ENCODE measurements around the gene LIPM.

LIPM gene

DNA sequence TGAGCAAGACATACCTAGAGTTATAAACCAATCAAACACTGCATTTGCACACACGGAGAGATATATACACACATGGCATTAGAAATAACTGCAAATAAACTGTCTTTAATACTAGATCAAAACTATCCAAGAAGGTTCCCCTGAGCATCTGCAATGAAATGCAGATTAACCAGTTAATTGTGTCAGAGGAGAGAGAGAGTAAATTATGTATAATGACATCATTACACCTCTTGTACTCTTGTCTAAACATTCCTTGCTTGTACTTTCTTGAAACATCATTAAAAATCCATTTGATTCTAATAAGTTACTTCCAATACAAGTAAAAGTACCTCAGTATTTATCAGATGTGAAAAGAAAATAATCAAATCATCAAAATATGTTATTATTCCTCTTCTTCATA, 48.2 kb downstream of the LIPM start:
- no peak for DNase-seq (ENCODE audit: low read depth)
- H3K4me3 ChIP-seq (ENCODE audit: low read depth, low read length), result no peak overlapping the region
- TF ChIP-seq, protein P1, sequence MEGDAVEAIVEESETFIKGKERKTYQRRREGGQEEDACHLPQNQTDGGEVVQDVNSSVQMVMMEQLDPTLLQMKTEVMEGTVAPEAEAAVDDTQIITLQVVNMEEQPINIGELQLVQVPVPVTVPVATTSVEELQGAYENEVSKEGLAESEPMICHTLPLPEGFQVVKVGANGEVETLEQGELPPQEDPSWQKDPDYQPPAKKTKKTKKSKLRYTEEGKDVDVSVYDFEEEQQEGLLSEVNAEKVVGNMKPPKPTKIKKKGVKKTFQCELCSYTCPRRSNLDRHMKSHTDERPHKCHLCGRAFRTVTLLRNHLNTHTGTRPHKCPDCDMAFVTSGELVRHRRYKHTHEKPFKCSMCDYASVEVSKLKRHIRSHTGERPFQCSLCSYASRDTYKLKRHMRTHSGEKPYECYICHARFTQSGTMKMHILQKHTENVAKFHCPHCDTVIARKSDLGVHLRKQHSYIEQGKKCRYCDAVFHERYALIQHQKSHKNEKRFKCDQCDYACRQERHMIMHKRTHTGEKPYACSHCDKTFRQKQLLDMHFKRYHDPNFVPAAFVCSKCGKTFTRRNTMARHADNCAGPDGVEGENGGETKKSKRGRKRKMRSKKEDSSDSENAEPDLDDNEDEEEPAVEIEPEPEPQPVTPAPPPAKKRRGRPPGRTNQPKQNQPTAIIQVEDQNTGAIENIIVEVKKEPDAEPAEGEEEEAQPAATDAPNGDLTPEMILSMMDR (conservative IDR thresholded peaks at IDR 0.05; ENCODE audit: low read depth, low read length), result no peak

DNA sequence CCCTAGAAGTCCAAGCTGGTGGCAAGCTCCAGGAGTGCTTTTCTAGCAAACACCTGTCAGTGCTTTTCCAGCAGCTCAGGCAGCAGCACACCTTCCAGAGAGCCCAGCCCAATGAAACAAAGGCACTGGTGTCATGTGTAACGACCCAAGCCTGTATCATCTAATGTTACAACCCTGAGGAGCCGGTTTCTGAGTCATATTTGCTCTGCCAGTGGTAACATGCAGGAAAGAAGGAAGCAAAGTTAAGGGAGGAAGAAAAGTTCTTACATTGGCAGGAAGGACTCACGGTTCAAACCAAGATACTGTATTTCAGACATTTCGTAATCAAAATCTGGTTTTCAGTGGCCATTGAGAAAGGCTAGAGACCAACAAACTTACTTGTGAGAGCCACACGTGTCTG, 49.2 kb downstream of the LIPM start, which contains the start of gene ANKRD22:
TSS of gene ANKRD22 (minus strand) at position 139 of the 400 bp plus-strand sequence. CDS start 237 bp downstream, outside the sequence.
- no peak within 1 kb of the TSS for H3K4me3 ChIP-seq (ENCODE audit: low read depth, low read length)
- peak; percentile 65 for DNase-seq (ENCODE audit: low read depth)
- TF ChIP-seq, protein P1 (conservative IDR thresholded peaks at IDR 0.05; ENCODE audit: low read depth, low read length), result no peak

GRCh38 chr10:88852327-88852726, 49.8 kb downstream of the LIPM start:
- no peak overlapping the region for H3K4me3 ChIP-seq (ENCODE audit: low read depth, low read length)
- DNase-seq (ENCODE audit: low read depth), result no peak
- TF ChIP-seq, protein P1 (conservative IDR thresholded peaks at IDR 0.05; ENCODE audit: low read depth, low read length), result no peak

DNA sequence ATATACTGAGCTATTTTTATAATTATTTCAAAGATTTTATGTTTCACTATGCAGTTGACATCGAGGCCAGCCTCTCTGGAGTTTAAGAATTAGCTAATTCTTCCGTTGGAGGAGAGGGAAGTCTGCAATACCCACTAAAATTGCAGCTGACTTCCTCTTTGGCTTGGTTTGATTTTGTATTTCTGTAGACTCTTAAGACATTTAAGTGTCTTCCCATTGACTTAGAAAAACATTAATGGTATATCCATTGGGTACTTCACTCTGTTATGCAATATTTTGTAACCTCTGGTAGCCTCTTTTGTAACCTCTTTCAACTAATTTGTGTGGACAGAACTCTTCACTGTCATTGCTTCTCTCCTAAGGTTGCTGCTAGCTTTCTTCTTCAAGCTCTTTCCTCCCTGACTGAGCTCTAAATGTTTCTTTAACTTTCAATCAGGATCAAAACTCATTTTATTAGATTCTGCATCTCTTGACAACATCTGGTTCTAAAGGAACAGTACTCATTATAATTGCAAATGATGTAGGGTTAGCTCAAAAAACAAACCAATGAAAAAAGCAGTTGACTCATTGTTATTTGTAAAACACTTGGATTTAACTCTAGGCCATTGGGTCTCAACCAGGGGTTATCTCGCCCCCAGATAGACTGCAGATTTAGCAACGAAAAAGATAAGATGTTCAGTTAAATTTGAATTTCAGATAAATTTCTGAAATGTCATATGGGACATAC, 50.8 kb downstream of the LIPM start:
- TF ChIP-seq, protein P1 (conservative IDR thresholded peaks at IDR 0.05; ENCODE audit: low read depth, low read length), result no peak
- H3K4me3 ChIP-seq (ENCODE audit: low read depth, low read length), result no peak overlapping the region

GRCh38 chr10:88854684-88855083, 52.2 kb downstream of the LIPM start:
- H3K4me3 ChIP-seq (ENCODE audit: low read depth, low read length), result no peak overlapping the region
- DNase-seq (ENCODE audit: low read depth), result no peak
- TF ChIP-seq, protein P1 (conservative IDR thresholded peaks at IDR 0.05; ENCODE audit: low read depth, low read length), result no peak

More for the DNA sequence above, 50.8 kb downstream of the LIPM start:
- no peak for DNase-seq (ENCODE audit: low read depth)

DNA sequence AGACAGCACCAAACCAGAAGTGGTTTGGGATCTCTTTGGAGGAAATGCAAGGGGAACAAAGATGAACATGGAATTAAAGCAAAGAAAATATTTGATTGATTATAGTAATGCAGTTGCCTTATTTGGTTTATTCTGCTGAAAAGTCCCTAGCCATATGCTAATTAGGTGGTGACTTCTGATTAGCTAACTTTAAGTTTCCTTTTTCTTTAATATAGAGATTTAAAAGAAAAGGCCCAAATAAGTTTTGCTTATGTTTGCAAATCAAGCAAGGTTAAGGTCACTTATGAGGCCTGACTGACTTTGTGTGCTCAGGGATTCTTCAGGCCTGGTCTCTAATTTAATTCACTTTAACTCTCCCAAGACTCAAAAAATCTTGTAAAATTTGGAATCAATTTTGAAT, 55.3 kb downstream of the LIPM start:
- TF ChIP-seq, protein P1 (conservative IDR thresholded peaks at IDR 0.05; ENCODE audit: low read depth, low read length), result no peak
- no peak for DNase-seq (ENCODE audit: low read depth)
- no peak overlapping the region for H3K4me3 ChIP-seq (ENCODE audit: low read depth, low read length)

DNA sequence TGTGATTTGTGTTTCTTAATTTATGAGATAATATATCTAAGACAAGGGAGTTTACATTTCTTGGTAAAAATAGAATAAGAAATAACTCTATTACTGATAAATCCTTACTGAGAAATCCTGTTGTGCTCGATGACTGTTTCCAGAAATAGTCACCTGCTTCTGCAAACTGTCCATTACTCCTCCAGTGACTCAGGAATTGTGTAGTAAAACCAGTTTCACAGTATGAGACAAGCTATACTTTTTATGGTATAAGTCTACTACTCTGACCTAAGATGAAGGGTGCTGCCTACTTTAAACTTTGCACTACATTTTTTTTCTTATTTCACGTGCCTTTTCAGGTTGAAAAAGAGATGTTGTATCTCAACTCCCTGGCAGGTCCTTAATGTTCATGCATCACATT, 56.0 kb downstream of the LIPM start:
- TF ChIP-seq, protein P1 (conservative IDR thresholded peaks at IDR 0.05; ENCODE audit: low read depth, low read length), result no peak
- no peak for DNase-seq (ENCODE audit: low read depth)
- H3K4me3 ChIP-seq (ENCODE audit: low read depth, low read length), result no peak overlapping the region
